Tibial artery (tissue), 4 donors: ENCODE measurements around the gene TTC38.

Experiments used
- DNase-seq, 2 donors: peaks; one replicate each; pipeline ENCODE4 v3.0.0-alpha.2; 2019
- H3K27ac ChIP-seq, 2 donors: fragments of 200-600 bp; sonication (generic) in 1 of 2; 1 replicate in 1 of 2; 2 replicates in 1 of 2; pipeline ENCODE4 v1.5.1; 2018 to 2019; ENCODE audit warnings: mild to moderate bottlenecking in 1 of 2
- H3K27me3 ChIP-seq, 2 donors: fragments of 200-600 bp; sonication (generic) in 1 of 2; one replicate each; pipeline versions ENCODE4 v1.5.1 to v1.6.0; 2016 to 2019
- H3K36me3 ChIP-seq, 3 donors: fragments of 200-600 bp; sonication (generic) in 2 of 3; one replicate each; pipeline ENCODE4 v1.5.1; 2016 to 2019; ENCODE audit warnings: mild to moderate bottlenecking in 2 of 3
- H3K4me1 ChIP-seq, 4 donors: fragments of 200-600 bp; sonication (generic) in 2 of 4; 1 replicate in 3 of 4; 2 replicates in 1 of 4; pipeline ENCODE4 v1.5.1; 2016 to 2019
- H3K4me3 ChIP-seq, 2 donors: fragments of 200-600 bp; sonication (generic) in 1 of 2; 1 replicate in 1 of 2; 2 replicates in 1 of 2; pipeline ENCODE4 v1.5.1; 2018 to 2019; ENCODE audit warnings: mild to moderate bottlenecking in 2 of 2
- H3K9me3 ChIP-seq, 3 donors: fragments of 200-600 bp; sonication (generic) in 1 of 3; one replicate each; pipeline ENCODE4 v1.5.1; 2016 to 2019
- intact Hi-C: fragments of 100-400 bp; cut with DNase I; formaldehyde crosslinking; loops from one replicate; pipeline ENCODE4 v1.15.0; 2023; ENCODE audit warnings: low total_unique reads
- TF ChIP-seq, protein P1 (sequence below), 2 experiments: fragments of 200-600 bp in 1 of 2; fragments of 450-650 bp in 1 of 2; IDR thresholded peaks; one replicate each; pipeline ENCODE4 v1.5.1; 2017 to 2019; ENCODE audit warnings: antibody characterized with exemption in 2 of 2, mild to moderate bottlenecking in 1 of 2, moderate library complexity in 1 of 2

Gene TTC38

DNA sequence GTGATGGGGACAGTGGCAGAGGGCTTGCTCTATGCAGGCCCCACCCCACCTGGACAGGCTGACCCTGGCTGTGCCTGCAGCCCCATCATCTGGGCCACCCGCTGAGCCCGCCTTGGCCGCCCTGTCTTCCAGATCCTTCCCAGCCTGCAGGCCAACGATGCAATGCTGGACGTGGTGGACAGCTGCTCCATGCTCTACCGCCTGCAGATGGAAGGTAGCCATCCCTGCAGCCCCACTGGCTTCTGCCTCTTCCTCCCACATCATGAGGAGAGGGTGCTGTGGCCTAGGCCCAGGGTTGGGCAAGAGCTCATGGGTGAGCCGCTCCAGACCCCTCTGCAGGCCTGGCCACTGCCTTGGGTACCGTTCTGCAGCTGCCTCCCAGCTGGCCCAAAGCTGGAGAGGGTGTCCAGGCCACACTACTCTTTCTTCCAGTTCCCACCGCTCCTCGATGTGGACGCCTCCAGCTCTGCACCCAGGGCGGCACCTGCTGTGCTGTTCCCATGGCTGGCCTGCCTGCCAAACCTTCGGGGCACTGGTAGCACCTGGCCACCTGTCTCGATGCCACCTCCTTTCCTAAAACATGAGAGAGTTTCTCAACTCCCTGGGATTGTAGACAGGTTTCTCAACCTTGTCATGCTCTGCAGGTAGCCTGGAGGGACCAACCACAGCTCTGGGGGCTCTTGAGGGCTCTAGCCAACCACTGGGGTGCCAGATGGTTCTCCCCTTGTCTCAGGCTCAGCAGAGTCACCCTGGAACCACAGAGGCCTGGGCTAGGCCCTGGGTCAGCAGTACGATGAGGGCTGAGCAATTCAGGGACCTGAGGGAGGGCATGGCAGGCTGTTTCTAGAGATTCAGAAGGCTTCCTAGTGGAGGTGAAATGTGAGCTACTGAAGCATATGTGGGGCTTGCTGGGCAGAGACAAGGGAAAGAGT is 19.4 kb downstream of the TTC38 start:
- intact Hi-C loops = no loop called here
- no peaks in the 10 kb centered on the region for H3K4me1 ChIP-seq
- peak in 1 of 2 donors; percentile 56 for DNase-seq
- H3K36me3 ChIP-seq = peaks cover 48 to 100% (median 78%) of the 10 kb centered on the region in 3 donors
- H3K9me3 ChIP-seq = peaks cover 0 to 6% (median 0%) of the 10 kb centered on the region in 3 donors
- no peak overlapping the region for H3K27ac ChIP-seq
- TF ChIP-seq, protein P1, sequence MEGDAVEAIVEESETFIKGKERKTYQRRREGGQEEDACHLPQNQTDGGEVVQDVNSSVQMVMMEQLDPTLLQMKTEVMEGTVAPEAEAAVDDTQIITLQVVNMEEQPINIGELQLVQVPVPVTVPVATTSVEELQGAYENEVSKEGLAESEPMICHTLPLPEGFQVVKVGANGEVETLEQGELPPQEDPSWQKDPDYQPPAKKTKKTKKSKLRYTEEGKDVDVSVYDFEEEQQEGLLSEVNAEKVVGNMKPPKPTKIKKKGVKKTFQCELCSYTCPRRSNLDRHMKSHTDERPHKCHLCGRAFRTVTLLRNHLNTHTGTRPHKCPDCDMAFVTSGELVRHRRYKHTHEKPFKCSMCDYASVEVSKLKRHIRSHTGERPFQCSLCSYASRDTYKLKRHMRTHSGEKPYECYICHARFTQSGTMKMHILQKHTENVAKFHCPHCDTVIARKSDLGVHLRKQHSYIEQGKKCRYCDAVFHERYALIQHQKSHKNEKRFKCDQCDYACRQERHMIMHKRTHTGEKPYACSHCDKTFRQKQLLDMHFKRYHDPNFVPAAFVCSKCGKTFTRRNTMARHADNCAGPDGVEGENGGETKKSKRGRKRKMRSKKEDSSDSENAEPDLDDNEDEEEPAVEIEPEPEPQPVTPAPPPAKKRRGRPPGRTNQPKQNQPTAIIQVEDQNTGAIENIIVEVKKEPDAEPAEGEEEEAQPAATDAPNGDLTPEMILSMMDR (IDR thresholded peaks at IDR 0.05) = no peak
- H3K27me3 ChIP-seq = no peaks in the 10 kb centered on the region
- H3K4me3 ChIP-seq = no peak overlapping the region

DNA sequence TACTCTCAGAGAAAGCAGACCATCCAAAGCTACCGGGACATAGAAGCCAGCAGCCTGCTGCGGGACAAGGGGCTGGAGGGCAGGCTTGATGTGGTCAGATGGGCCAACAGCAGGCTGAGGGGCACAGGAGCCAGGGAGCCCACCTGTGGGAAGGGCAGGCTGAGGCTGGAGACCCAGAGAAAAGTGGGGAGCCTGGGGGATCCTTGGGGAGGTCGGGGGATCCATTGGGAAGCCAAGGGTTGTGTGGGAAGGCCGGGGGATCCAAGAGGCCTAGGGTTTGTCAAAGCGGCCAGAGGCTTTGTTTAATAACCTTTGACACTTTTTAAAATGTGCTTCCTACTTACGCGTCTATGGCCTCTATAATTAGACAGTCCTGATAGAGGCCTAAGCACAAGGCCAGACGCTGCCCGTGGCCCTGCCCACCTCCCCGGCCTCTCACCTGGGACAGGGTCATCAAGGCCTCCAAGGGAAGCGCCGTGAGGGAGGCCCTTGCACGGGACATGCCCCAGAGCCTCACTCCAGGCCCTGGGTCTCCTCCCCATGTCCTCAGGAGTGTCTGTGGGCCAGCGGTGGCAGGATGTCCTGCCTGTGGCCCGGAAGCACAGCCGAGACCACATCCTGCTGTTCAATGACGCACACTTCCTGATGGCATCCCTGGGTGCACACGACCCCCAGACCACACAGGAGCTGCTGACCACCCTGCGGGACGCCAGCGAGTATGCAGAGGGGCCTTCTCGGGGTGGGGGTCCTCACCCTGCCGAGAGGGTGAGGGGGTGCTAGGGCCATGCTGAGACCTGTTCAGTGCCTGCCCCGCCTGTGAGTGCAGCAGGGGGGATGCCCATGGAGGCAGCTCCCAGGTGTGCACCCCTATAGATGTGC is 20.3 kb downstream of the TTC38 start:
- H3K4me3 ChIP-seq = no peak overlapping the region
- peaks cover 50 to 100% (median 79%) of the 10 kb centered on the region in 3 donors for H3K36me3 ChIP-seq
- H3K27me3 ChIP-seq = no peaks in the 10 kb centered on the region
- peaks cover 0 to 7% (median 0%) of the 10 kb centered on the region in 3 donors for H3K9me3 ChIP-seq
- no peaks in the 10 kb centered on the region for H3K4me1 ChIP-seq
- intact Hi-C loops = no loop called here
- DNase-seq = peak in 1 of 2 donors; percentile 68
- H3K27ac ChIP-seq = no peak overlapping the region
- TF ChIP-seq, protein P1 (IDR thresholded peaks at IDR 0.05) = no peak

DNA sequence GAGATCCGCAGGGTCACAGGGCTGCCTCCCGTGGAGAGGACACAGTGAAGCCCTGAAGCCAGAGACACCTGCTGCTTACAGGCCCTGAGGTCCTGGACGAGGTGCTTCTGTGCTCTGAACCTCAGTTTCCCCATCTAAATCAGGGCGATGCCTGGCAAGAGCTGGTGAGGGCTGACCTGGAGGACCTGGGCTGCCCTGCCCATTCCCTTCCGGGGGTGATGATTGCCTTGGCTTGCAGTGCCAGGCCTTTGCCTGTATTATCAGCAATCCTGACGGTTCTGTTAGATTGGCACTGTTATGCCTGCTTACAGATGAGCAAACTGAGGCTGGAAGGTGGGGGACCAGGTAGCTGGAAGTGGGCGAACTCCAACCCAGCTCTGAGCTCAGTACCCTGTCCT is 21.0 kb downstream of the TTC38 start:
- intact Hi-C loops = no loop called here
- Histone ChIP-seq H3K4me1 (no peaks in the 10 kb centered on the region), H3K27ac (no peak overlapping the region), H3K4me3 (no peak overlapping the region), H3K36me3 (peaks cover 48 to 100% (median 79%) of the 10 kb centered on the region in 3 donors), H3K9me3 (peaks cover 0 to 7% (median 0%) of the 10 kb centered on the region in 3 donors), H3K27me3 (no peaks in the 10 kb centered on the region)
- TF ChIP-seq, protein P1 (IDR thresholded peaks at IDR 0.05) = no peak
- no peak for DNase-seq

DNA sequence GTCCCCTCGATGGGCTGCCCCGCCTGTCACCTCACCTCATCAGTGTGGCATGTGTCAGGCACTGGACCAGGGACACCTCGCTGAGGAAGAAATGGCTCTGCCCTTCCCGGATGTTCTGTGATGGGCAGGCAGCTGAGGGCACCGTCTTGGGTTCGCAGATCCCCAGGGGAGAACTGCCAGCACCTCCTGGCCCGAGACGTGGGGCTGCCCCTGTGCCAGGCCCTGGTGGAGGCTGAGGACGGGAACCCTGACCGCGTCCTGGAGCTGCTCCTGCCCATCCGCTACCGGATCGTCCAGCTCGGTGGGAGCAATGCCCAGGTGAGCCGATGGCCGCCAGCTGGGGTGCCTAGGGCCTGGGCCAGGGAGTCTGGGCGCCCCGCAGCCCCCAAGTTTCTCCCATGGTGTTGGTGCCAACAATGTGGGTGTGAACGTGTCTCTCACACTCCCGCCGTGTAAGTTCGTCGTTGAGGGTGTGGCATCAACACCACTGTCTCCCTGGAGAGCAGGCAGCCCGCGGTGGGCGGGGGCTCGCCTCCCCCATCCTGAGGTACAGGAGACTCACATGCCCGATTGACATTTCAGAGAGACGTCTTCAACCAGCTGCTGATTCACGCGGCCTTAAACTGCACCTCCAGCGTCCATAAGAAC is 21.6 kb downstream of the TTC38 start:
- intact Hi-C loops = no loop called here
- H3K36me3 ChIP-seq = peaks cover 43 to 99% (median 74%) of the 10 kb centered on the region in 3 donors
- H3K27me3 ChIP-seq = no peaks in the 10 kb centered on the region
- H3K4me1 ChIP-seq = no peaks in the 10 kb centered on the region
- DNase-seq = peak in 1 of 2 donors; percentile 64
- peaks cover 0 to 7% (median 0%) of the 10 kb centered on the region in 3 donors for H3K9me3 ChIP-seq
- TF ChIP-seq, protein P1 (IDR thresholded peaks at IDR 0.05) = no peak
- no peak overlapping the region for H3K27ac ChIP-seq
- no peak overlapping the region for H3K4me3 ChIP-seq
